ENCODE measurements around the gene PLBD1.

The PLBD1 gene

GRCh38 chr12:14505626-14506596 lies 61.8 kb downstream of the PLBD1 start:
- DNase-seq (ENCODE audit: low read depth) = no peak

GRCh38 chr12:14495326-14495725 lies 72.4 kb downstream of the PLBD1 start:
- no peak for DNase-seq (ENCODE audit: low read depth)

DNA sequence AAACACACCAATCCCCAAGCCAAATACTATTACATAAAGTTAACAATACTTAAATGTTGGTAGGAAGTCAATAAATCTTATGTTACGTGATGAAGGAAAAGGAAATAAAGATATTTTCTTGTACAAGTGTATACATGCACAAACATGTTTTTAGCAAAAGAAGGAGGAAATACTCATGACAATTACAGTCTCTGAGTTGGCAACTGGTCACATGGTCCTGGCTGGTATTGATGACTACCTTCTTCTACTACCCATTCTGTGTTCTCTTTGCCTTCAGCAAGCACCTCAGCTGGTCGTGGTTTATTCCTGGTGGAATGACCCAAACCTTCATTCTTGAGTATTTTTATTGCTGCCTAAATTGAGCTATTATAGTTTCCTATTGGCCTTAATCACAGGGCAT lies 84.8 kb downstream of the PLBD1 start:
- DNase-seq (ENCODE audit: low read depth) = no peak

DNA sequence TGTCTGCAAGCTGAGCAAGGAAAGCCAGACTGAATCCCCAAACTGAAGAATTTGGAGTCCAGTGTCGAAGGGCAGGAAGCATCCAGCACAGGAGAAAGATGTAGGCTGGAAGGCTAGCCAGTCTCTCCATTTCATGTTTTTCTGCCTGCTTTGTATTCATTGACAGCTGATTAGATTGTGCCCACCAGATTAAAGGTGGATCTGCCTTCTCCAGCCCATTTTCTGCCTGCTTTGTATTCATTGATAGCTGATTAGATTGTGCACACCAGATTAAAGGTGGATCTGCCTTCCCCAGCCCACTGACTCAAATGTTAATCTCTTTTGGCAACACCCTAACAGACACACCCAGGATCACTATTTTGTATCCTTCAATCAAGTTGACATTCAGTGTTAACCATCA lies 85.3 kb downstream of the PLBD1 start:
- no peak for DNase-seq (ENCODE audit: low read depth)

DNA sequence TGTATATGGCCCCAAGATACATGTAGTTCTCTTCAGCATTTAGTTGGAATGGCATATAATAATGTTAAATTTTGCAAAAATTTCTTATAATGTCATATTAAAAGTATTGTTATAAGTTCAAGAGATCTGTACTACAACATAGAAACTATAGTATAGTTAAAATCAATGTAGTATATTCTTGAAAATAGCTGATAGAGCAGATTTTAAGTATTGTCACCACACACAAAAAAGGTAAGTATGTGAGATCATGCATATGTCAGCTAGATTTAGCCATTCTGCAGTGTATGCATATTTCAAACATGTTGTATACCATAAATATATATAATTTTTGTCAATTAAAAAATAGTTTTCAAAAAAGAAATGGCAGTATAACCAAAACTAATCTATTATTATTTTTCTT lies 86.5 kb downstream of the PLBD1 start:
- no peak for DNase-seq (ENCODE audit: low read depth)

DNA sequence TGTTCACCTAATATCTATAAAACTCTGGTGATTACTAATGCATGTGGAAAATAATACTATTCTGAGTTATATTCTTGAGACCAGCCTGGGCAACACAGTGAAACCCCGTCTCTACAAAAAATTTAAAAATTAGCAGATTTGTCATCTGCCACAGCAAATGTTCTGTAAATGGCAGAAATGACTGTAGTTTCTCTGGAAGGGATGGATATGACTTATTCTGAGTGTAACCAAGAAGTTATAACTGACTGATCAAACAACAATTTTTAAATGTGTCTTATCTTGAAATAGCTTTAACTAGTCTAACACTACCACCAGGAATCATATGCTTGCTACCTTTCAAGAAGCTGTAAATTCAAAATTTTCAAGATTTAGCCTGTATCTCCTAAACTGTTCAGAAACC lies 88.7 kb downstream of the PLBD1 start:
- DNase-seq (ENCODE audit: low read depth) = no peak

GRCh38 chr12:14473707-14474287 lies 93.9 kb downstream of the PLBD1 start:
- no peak for DNase-seq (ENCODE audit: low read depth)

- DNase-seq (ENCODE audit: low read depth) = no peak
These were observed 96.2 kb downstream of the PLBD1 start for GRCh38 chr12:14471497-14471896.

GRCh38 chr12:14460212-14460841 lies 107.4 kb downstream of the PLBD1 start:
- DNase-seq (ENCODE audit: low read depth) = no peak

- no peak for DNase-seq (ENCODE audit: low read depth)
These were observed 113.4 kb downstream of the PLBD1 start for GRCh38 chr12:14454098-14454907.

All from stimulated activated CD8-positive, alpha-beta memory T cell treated with anti-CD3 and anti-CD28 coated beads, Interleukin-12 subunit alpha, Interleukin-12 subunit beta, amount 100 ng/mL, for 1 hour (primary cell).